ENCODE data around the gene PLEKHM3.

The PLEKHM3 gene

DNA sequence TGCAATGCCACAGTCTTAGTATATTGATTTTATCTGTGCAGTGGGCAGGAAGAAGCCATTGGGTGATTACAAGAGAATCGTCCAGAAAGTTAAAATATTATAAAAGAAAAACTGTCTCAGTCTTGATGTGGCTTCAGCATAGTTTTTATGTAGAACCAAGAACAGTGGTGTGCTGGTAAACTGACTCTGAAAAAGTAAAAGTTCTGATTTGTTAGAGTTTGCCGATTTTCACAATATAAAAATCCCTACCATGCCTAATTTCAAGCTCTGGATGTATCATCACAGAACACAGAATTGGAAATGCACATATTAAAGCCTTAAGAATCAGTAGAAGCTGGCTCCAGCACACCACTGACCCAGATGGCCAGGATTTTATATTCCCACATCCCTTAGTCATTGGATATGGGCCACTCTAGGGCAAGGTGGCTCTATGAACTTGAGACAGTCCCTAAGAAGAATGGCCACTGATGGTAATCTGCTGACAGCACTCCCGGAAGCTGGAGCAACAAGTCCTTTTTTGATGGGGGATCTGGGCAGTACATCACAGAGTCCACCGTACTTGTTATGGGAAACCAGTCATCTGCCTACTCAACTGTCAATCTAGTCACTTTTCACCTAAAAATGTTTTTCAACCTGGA lies 9.3 kb upstream of the PLEKHM3 start:
- TF ChIP-seq, protein P1, sequence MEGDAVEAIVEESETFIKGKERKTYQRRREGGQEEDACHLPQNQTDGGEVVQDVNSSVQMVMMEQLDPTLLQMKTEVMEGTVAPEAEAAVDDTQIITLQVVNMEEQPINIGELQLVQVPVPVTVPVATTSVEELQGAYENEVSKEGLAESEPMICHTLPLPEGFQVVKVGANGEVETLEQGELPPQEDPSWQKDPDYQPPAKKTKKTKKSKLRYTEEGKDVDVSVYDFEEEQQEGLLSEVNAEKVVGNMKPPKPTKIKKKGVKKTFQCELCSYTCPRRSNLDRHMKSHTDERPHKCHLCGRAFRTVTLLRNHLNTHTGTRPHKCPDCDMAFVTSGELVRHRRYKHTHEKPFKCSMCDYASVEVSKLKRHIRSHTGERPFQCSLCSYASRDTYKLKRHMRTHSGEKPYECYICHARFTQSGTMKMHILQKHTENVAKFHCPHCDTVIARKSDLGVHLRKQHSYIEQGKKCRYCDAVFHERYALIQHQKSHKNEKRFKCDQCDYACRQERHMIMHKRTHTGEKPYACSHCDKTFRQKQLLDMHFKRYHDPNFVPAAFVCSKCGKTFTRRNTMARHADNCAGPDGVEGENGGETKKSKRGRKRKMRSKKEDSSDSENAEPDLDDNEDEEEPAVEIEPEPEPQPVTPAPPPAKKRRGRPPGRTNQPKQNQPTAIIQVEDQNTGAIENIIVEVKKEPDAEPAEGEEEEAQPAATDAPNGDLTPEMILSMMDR (IDR thresholded peaks at IDR 0.05; ENCODE audit: low read depth, low read length, missing control alignments): no peak
- Histone ChIP-seq H3K36me3 (replicated peaks) (no peaks in the 10 kb centered on the region), H3K27me3 (replicated peaks) (no peaks in the 10 kb centered on the region), H3K27ac (no peak overlapping the region), H3K4me3 (ENCODE audit: low read depth, low read length) (no peak overlapping the region)
- no peak for DNase-seq
- in situ Hi-C loops (cut with HindIII; ENCODE audit: low pct_ligation_motif_present, low sequenced_read_pairs): no loop called here

DNA sequence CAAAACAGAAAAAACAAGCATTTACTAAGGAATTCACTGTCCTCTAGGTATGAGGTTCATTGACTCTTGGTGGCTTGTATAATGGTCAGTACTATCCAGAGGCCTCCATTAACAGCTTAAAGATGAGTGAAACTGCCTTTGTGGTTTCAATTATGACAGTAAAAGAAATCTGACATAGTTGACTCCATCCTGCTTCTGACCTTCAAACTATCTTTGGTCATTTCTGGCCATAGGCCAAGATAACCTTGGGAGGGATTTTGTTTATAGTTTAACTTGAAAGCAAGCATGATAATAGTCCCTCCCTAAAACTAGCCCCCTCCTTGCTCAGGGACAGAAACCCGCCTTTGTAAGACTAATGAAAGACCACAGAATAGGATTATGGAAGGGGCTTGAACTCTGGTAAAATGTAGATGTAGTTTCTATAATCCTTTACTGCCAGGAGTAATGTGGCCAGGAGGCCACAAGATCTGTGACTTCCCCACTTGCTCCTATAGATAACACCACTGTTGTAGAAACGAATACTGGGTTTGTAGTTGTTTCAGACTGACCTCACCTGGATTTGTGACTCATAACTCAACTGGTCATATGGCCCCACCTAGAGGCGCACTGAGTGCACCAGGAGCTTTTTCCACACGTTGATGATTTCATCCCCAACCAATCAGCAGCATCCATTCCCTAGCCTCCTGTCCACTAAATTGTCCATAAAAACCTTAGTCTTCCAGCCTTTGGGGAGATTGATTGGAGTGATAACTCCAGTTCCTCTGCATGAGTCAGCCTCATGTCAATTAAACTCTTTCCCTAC lies 8.6 kb upstream of the PLEKHM3 start:
- no peak for DNase-seq
- Histone ChIP-seq H3K27ac (no peak overlapping the region), H3K36me3 (replicated peaks) (no peaks in the 10 kb centered on the region), H3K4me3 (ENCODE audit: low read depth, low read length) (no peak overlapping the region), H3K27me3 (replicated peaks) (no peaks in the 10 kb centered on the region)
- in situ Hi-C loops (cut with HindIII; ENCODE audit: low pct_ligation_motif_present, low sequenced_read_pairs): no loop called here
- TF ChIP-seq, protein P1 (IDR thresholded peaks at IDR 0.05; ENCODE audit: low read depth, low read length, missing control alignments): peak; percentile 44

DNA sequence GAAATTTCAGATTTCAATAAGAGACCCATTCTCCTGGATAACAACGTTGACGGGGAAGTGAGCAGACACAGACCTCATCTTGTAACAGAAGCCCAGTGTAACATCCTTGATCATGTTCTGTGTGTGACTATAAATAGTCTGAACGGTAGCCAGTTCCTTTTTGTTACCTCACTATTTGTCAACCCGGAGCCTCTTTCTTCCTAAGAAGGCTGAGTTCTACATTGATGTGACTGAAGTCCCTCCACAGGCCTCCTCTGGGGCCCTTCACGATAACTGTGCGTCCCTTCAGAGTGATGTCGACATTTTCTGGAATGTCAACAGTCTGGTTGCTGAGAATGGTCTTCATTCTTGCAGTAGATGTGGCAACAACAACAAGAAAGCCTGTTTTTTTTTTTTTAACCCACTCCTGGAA lies 6.3 kb upstream of the PLEKHM3 start:
- no peaks in the 10 kb centered on the region for H3K27me3 ChIP-seq (replicated peaks)
- no peak overlapping the region for H3K4me3 ChIP-seq (ENCODE audit: low read depth, low read length)
- no peak overlapping the region for H3K27ac ChIP-seq
- in situ Hi-C loops (cut with HindIII; ENCODE audit: low pct_ligation_motif_present, low sequenced_read_pairs): no loop called here
- DNase-seq: no peak
- TF ChIP-seq, protein P1 (IDR thresholded peaks at IDR 0.05; ENCODE audit: low read depth, low read length, missing control alignments): no peak
- no peaks in the 10 kb centered on the region for H3K36me3 ChIP-seq (replicated peaks)

DNA sequence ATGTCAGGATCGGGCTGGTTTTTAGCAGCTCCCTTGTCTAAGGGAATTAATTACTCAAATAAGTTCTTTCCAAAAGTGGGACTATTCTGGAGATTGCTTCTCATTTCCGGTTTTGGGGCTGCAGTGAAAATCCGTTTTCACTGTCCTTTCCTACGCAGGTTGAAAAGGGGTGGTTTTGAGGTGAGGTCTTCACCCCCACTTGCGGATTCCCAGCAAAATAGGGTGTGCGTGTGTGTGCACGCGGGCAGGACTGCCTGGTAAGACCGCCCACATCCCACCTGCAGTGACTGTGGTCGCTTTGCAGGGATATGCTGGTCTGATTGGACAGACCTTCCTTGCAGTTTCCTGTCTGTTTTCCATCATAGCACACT lies 472 bp upstream of the PLEKHM3 start:
- no peaks in the 10 kb centered on the region for H3K36me3 ChIP-seq (replicated peaks)
- H3K4me3 ChIP-seq (ENCODE audit: low read depth, low read length): peak overlapping the region; percentile 87
- no peak for DNase-seq
- in situ Hi-C loops (cut with HindIII; ENCODE audit: low pct_ligation_motif_present, low sequenced_read_pairs): no loop called here
- TF ChIP-seq, protein P1 (IDR thresholded peaks at IDR 0.05; ENCODE audit: low read depth, low read length, missing control alignments): no peak
- H3K27ac ChIP-seq: peak overlapping the region; percentile 62
- no peaks in the 10 kb centered on the region for H3K27me3 ChIP-seq (replicated peaks)

DNA sequence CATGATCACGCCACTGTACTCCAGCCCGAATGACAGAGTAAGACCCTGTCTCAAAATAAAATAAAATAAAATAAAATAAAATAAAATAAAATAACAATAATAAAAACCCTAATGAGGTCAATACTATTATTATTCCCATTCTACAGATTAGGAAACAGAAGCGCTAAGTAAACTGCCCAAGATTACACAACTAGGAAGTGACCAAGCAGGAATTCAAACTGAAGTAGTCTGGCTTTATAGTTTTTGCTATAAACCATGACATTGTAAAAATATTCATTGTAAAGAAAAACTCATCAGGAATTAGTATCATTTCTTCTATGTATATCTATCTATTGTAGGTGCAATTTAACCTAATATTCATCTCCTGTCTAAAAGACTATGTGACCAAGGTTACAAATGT lies 1.2 kb downstream of the PLEKHM3 start:
- no peak for DNase-seq
- no peak overlapping the region for H3K4me3 ChIP-seq (ENCODE audit: low read depth, low read length)
- no peak overlapping the region for H3K27ac ChIP-seq
- TF ChIP-seq, protein P1 (IDR thresholded peaks at IDR 0.05; ENCODE audit: low read depth, low read length, missing control alignments): no peak
- H3K36me3 ChIP-seq (replicated peaks): no peaks in the 10 kb centered on the region
- in situ Hi-C loops (cut with HindIII; ENCODE audit: low pct_ligation_motif_present, low sequenced_read_pairs): no loop called here
- H3K27me3 ChIP-seq (replicated peaks): no peaks in the 10 kb centered on the region

Data from brain microvascular endothelial cell (primary cell).